OCI-LY3 (cell line): Measurements from ENCODE around the gene NUP93.

ENCODE experiments used
- H2AFZ ChIP-seq: fragments of 200-600, 300-600 bp; shearing (Covaris generic); 2 replicates; pipeline ENCODE4 v1.6.0; 2014; ENCODE audit warnings: antibody characterized with exemption, low read depth, low read length
- H3K27ac ChIP-seq: fragments of 200-600, 300-600 bp; sonication (generic); 2 replicates; pipeline ENCODE4 v1.5.1; 2014; ENCODE audit warnings: mild to moderate bottlenecking, low read length, moderate library complexity, mixed read lengths
- H3K27me3 ChIP-seq: fragments of 200-600, 300-600 bp; sonication (generic); 2 replicates; pipeline ENCODE4 v1.6.1; 2014; ENCODE audit warnings: low read depth, low read length, mixed read lengths
- H3K36me3 ChIP-seq: fragments of 200-600, 300-600 bp; sonication (generic); replicated peaks from 2 replicates; pipeline ENCODE3; 2014; ENCODE audit warnings: low read depth, low read length, mixed read lengths
- H3K4me1 ChIP-seq: fragments of 300-600, 200-600 bp; sonication (generic); 2 replicates; pipeline ENCODE4 v1.6.1; 2014; ENCODE audit warnings: low read length, mixed read lengths
- H3K4me2 ChIP-seq: fragments of 200-600, 300-600 bp; sonication (generic); 2 replicates; pipeline ENCODE4 v1.6.1; 2014; ENCODE audit warnings: low read length, mixed read lengths
- H3K4me3 ChIP-seq: fragments of 300-600, 200-600 bp; sonication (generic); 2 replicates; pipeline ENCODE4 v1.5.1; 2014; ENCODE audit warnings: antibody characterized with exemption, mild to moderate bottlenecking, low read length, moderate library complexity
- H3K79me2 ChIP-seq: fragments of 300-600, 200-600 bp; shearing (Covaris generic); 2 replicates; pipeline ENCODE4 v1.6.1; 2014; ENCODE audit warnings: mild to moderate bottlenecking, low read length, mixed read lengths
- H3K9ac ChIP-seq: fragments of 300-600, 200-600 bp; shearing (Covaris generic); 2 replicates; pipeline ENCODE4 v1.6.0; 2014; ENCODE audit warnings: mild to moderate bottlenecking, low read length, moderate library complexity
- H3K9me3 ChIP-seq: fragments of 200-600, 300-600 bp; shearing (Covaris generic); 2 replicates; pipeline ENCODE4 v1.6.1; 2014; ENCODE audit warnings: low read length, mixed read lengths; ENCODE audit not compliant: insufficient read depth
- H4K20me1 ChIP-seq: fragments of 200-600, 300-600 bp; sonication (generic); 2 replicates; pipeline ENCODE4 v1.6.1; 2016; ENCODE audit warnings: low read length, mixed read lengths; ENCODE audit not compliant: insufficient read depth
- EZH2phosphoT487 ChIP-seq: fragments of 200-600 bp; shearing (Covaris generic); IDR thresholded peaks from 2 replicates; pipeline ENCODE4 v1.6.1; 2018; ENCODE audit warnings: antibody characterized with exemption, mixed run types, low read depth
- TF ChIP-seq, protein P1 (sequence below): fragments of 200-600, 300-600 bp; sonication (generic); IDR thresholded peaks from 2 replicates; pipeline ENCODE4 v1.5.1; 2014; ENCODE audit warnings: antibody characterized with exemption, low read length, low read depth

Gene NUP93

DNA sequence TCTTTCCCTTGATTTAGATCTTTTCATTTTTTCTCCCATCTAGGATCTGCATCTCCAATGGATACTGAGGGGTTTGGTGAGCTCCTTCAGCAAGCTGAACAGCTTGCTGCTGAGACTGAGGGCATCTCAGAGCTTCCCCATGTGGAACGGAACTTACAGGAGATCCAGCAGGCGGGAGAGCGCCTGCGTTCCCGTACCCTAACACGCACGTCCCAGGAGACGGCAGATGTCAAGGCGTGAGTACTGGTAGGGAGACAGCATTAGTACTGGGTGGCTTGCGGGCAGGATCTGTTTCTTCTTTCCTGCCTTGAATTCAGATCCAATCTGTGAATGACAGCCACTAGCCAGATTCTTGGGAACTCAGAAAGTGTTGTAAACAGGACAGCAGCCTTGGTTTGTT is 18.3 kb downstream of the NUP93 start:
- Histone ChIP-seq H3K79me2 (peaks cover 85% of the 10 kb centered on the region), H3K27me3 (no peaks in the 10 kb centered on the region), H3K9ac (no peak overlapping the region), H3K9me3 (peaks cover under 1% of the 10 kb centered on the region; the same call in 1 of the 2 replicates), H3K36me3 (peaks cover 34% of the 10 kb centered on the region), H2AFZ (no peak overlapping the region), H3K4me1 (no peaks in the 10 kb centered on the region), H3K27ac (no peak overlapping the region), H4K20me1 (peaks cover 33% of the 10 kb centered on the region), H3K4me2 (no peak overlapping the region), H3K4me3 (no peak overlapping the region)
- TF ChIP-seq EZH2phosphoT487: no peak
- TF ChIP-seq, protein P1, sequence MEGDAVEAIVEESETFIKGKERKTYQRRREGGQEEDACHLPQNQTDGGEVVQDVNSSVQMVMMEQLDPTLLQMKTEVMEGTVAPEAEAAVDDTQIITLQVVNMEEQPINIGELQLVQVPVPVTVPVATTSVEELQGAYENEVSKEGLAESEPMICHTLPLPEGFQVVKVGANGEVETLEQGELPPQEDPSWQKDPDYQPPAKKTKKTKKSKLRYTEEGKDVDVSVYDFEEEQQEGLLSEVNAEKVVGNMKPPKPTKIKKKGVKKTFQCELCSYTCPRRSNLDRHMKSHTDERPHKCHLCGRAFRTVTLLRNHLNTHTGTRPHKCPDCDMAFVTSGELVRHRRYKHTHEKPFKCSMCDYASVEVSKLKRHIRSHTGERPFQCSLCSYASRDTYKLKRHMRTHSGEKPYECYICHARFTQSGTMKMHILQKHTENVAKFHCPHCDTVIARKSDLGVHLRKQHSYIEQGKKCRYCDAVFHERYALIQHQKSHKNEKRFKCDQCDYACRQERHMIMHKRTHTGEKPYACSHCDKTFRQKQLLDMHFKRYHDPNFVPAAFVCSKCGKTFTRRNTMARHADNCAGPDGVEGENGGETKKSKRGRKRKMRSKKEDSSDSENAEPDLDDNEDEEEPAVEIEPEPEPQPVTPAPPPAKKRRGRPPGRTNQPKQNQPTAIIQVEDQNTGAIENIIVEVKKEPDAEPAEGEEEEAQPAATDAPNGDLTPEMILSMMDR: no peak

DNA sequence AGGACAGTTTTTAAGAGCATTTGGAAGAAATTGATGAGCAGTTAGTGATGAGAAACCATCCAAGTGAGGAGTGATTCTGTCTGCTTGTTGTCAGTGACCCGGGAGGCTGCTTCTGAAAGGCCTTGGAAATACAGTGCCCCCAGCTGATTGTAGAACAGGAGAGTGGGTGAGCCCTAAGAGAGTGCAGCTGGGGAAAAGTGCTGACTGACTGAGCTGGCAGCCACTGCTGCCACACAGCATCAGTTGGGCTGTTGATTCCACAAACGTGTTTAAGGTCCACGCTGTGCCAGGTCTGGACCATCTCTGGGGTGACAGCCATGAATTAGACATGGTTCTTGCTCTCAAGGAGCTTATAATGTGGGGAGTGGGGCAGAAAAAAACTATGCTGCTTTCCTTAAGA is 18.9 kb downstream of the NUP93 start:
- TF ChIP-seq EZH2phosphoT487: no peak
- TF ChIP-seq, protein P1: no peak
- H3K4me1 ChIP-seq: no peaks in the 10 kb centered on the region
- H3K4me2 ChIP-seq: no peak overlapping the region
- peaks cover 81% of the 10 kb centered on the region for H3K79me2 ChIP-seq
- no peaks in the 10 kb centered on the region for H3K27me3 ChIP-seq
- H4K20me1 ChIP-seq: peaks cover 27% of the 10 kb centered on the region
- no peak overlapping the region for H3K9ac ChIP-seq
- peaks cover 7% of the 10 kb centered on the region; the same call in 1 of the 2 replicates for H3K9me3 ChIP-seq
- no peak overlapping the region for H2AFZ ChIP-seq
- H3K4me3 ChIP-seq: no peak overlapping the region
- H3K36me3 ChIP-seq: peaks cover 40% of the 10 kb centered on the region
- no peak overlapping the region for H3K27ac ChIP-seq

DNA sequence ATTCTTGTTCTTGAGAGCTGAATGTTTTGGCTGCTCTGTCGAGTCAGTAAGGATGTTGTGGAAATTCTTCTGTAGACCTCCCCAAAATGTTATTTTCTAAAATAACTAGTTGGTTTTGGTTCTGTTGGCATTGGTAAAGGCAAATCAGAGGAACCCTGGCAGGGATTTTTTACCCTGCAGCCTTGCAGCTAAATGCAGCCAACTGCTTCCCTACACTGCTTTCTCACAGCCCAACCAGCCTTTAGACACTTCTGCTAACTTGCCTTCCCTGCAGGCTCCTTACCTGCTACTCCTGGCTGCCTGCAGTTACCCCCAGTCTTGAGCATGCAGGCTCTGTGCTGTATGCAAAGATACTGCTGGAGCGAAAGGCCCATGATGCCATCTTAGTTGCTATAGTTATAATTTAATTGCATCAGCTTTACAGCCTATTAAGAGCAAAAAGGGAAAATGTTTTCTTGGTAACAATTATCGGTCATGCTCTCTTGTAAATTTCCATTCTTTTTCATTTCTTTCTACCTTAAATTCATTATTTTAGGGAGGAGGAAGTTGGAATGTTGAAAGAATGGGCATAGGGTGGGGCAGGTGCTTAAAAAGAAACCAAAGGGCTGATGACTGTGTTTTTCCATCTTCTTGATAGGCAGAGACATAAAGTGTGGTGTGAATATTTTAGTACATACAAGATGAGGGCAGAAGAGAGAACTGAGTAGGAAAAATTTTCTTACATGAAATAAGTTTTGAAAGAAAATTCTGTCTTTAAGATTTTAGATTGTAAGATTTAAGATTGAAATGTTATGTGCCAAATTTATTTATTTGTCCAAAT is 20.0 kb downstream of the NUP93 start:
- Histone ChIP-seq H3K36me3 (peaks cover 50% of the 10 kb centered on the region), H3K9me3 (peaks cover 7% of the 10 kb centered on the region; the same call in 1 of the 2 replicates), H3K4me1 (no peaks in the 10 kb centered on the region), H3K9ac (no peak overlapping the region), H2AFZ (no peak overlapping the region), H3K79me2 (peaks cover 77% of the 10 kb centered on the region), H3K27me3 (no peaks in the 10 kb centered on the region), H3K4me3 (no peak overlapping the region), H3K4me2 (no peak overlapping the region), H4K20me1 (peaks cover 19% of the 10 kb centered on the region), H3K27ac (no peak overlapping the region)
- TF ChIP-seq, protein P1: no peak
- no peak for TF ChIP-seq EZH2phosphoT487

DNA sequence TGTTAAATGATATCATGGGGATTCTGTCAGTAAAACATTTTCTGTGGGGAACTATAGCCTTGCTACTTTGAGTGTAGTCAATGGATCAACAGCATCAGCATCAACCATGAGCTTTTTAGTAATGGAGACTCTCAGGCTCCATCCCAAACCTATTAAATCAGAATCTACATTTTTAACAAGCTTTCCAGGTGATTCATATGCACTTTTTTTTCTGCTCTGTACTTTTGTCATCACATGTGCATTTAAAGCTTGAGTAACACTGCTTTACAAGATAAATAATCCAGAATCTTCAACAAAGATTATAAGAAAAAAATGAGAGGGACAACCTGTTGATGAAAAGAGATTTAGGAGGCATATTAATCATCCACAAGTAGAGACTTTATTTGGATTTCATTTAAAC is 23.5 kb downstream of the NUP93 start:
- Histone ChIP-seq H3K27ac (no peak overlapping the region), H3K36me3 (peaks cover 57% of the 10 kb centered on the region), H3K9ac (no peak overlapping the region), H3K27me3 (no peaks in the 10 kb centered on the region), H3K4me3 (no peak overlapping the region), H3K79me2 (peaks cover 62% of the 10 kb centered on the region), H2AFZ (no peak overlapping the region), H3K4me2 (no peak overlapping the region), H3K9me3 (peaks cover 10% of the 10 kb centered on the region; the same call in 1 of the 2 replicates), H4K20me1 (peaks cover 5% of the 10 kb centered on the region), H3K4me1 (no peaks in the 10 kb centered on the region)
- TF ChIP-seq, protein P1: no peak
- TF ChIP-seq EZH2phosphoT487: no peak
